OCI-M1 (cell line): ENCODE measurements around the gene TMCO4.

ENCODE experiments used
- DNase-seq: peaks from one replicate; lab custom pipeline; 2025; lab: John Stamatoyannopoulos, UW

Gene TMCO4

GRCh38 chr1:19813643-19813960, 13.9 kb upstream of the TMCO4 start:
- no peak for DNase-seq

GRCh38 chr1:19812875-19813642, 13.3 kb upstream of the TMCO4 start:
- no peak for DNase-seq

- peak; percentile 57 for DNase-seq
Observed at GRCh38 chr1:19811206-19811851, 11.6 kb upstream of the TMCO4 start.

- no peak for DNase-seq
Observed at GRCh38 chr1:19809044-19809750, 9.5 kb upstream of the TMCO4 start.

GRCh38 chr1:19808351-19808750, 8.6 kb upstream of the TMCO4 start:
- DNase-seq, result no peak

- DNase-seq, result no peak
Observed at GRCh38 chr1:19804831-19805251, 5.1 kb upstream of the TMCO4 start.

- no peak for DNase-seq
Observed at GRCh38 chr1:19802269-19802668, 2.6 kb upstream of the TMCO4 start.

GRCh38 chr1:19800076-19800804, 524 bp upstream of the TMCO4 start:
- DNase-seq, result peak; percentile 84

- no peak for DNase-seq
Observed at GRCh38 chr1:19798486-19799229, 1.1 kb downstream of the TMCO4 start.

GRCh38 chr1:19797827-19798226, 1.9 kb downstream of the TMCO4 start:
- no peak for DNase-seq

- no peak for DNase-seq
Observed at GRCh38 chr1:19794583-19794982, 5.1 kb downstream of the TMCO4 start.

GRCh38 chr1:19793360-19794046, 6.2 kb downstream of the TMCO4 start:
- no peak for DNase-seq

- no peak for DNase-seq
Observed at GRCh38 chr1:19792237-19793002, 7.3 kb downstream of the TMCO4 start.

GRCh38 chr1:19790061-19790975, 9.4 kb downstream of the TMCO4 start:
- DNase-seq, result peak; percentile 25

GRCh38 chr1:19786988-19787423, 12.7 kb downstream of the TMCO4 start:
- DNase-seq, result no peak

GRCh38 chr1:19785660-19786059, 14.1 kb downstream of the TMCO4 start:
- no peak for DNase-seq

GRCh38 chr1:19780267-19780877, 19.3 kb downstream of the TMCO4 start:
- DNase-seq, result no peak

- DNase-seq, result no peak
Observed at GRCh38 chr1:19776933-19777332, 22.8 kb downstream of the TMCO4 start.

- DNase-seq, result no peak
Observed at GRCh38 chr1:19776287-19776686, 23.4 kb downstream of the TMCO4 start.
